HL-60 (cell line): ENCODE results near the gene HLTF.

Experiments
- CTCF ChIP-seq: IDR thresholded peaks from one replicate; pipeline ENCODE4 v1.5.1; 2011; ENCODE audit warnings: low read length, control low read depth, inconsistent platforms; ENCODE audit not compliant: insufficient read depth
- REST ChIP-seq: IDR thresholded peaks from 2 replicates; pipeline ENCODE4 v1.6.1; 2012; ENCODE audit warnings: low read depth; ENCODE audit not compliant: insufficient replicate concordance

GRCh38 chr3:149118724-149119123, 32.4 kb upstream of the HLTF start:
- TF ChIP-seq CTCF = no peak
- TF ChIP-seq REST = no peak
